ENCODE measurements around the gene NEAT1.

The NEAT1 gene

DNA sequence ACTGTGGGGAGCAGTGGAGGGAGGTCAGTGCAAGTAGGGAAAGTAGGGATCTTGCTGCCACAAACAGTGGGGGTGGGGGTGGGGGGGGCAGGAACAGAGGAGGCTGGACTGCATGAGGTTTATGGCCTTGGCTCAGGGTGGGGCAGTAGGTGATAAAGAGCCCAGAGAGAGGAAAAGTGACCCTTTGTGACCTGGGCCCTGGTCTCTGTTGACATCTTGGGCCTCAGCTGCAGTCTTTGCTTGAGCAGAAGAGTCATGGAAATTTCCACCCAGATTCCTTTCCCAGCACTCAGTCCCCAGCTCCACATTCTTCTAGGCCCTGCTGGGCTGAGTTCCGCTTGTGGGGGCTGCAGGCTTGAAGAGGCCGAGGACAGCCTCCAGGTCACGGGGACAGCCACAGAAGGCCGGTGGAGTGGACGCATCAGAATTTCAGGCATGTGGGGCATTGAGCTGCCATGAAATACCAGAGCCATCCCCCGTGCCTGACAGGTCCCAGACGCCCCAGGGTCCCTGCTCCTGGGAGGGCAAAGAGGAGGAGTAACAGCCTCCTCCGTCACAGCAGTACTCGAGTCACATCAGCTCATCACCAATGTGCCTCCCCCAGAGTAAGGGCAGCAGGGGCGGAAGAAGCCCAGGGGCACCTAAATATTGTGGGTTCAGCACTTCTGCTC lies 66.6 kb downstream of the NEAT1 start:
- TF ChIP-seq MYC (IDR thresholded peaks at IDR 0.05; ENCODE audit: low read depth, low read length): no peak
- TF ChIP-seq, protein P1, sequence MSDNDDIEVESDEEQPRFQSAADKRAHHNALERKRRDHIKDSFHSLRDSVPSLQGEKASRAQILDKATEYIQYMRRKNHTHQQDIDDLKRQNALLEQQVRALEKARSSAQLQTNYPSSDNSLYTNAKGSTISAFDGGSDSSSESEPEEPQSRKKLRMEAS (IDR thresholded peaks at IDR 0.05; ENCODE audit: low read depth, low read length): no peak
- TF ChIP-seq POLR2A (IDR thresholded peaks at IDR 0.05; ENCODE audit: extremely low read depth, insufficient read length): no peak
- TF ChIP-seq, protein P2, sequence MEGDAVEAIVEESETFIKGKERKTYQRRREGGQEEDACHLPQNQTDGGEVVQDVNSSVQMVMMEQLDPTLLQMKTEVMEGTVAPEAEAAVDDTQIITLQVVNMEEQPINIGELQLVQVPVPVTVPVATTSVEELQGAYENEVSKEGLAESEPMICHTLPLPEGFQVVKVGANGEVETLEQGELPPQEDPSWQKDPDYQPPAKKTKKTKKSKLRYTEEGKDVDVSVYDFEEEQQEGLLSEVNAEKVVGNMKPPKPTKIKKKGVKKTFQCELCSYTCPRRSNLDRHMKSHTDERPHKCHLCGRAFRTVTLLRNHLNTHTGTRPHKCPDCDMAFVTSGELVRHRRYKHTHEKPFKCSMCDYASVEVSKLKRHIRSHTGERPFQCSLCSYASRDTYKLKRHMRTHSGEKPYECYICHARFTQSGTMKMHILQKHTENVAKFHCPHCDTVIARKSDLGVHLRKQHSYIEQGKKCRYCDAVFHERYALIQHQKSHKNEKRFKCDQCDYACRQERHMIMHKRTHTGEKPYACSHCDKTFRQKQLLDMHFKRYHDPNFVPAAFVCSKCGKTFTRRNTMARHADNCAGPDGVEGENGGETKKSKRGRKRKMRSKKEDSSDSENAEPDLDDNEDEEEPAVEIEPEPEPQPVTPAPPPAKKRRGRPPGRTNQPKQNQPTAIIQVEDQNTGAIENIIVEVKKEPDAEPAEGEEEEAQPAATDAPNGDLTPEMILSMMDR (IDR thresholded peaks at IDR 0.05; ENCODE audit: low read depth, low read length): no peak
- H3K4me3 ChIP-seq (ENCODE audit: low read depth, low read length): no peak overlapping the region

DNA sequence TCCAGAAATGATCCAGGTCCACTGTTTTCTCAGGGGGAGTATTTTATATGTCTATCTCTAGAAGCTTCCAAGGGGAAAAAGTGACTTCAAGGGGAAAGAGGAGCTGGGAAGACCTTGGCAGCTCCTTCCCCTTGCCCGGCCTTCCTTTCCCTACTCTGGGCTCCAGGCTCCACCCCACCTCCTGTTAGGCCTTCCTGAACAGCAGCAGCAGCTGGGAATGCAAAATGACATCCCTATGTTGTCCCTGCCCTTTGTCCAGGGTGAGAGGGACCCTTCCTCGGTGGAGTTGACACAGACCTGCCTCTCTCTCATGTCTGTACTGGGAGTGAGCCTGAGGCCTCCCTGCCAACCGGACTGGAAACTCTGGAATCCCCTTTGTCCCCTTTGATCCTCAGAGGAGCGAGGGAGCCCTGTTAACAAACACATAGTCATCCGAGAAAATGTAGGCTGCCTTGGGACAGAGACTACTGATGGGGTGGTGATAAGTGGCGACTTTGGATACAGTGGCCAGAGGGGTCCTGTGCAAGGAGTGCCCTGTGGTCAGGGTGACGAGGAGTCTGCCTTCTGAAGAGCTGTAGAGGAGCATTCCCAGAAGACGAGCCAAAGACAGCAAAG lies 67.2 kb downstream of the NEAT1 start:
- no peak overlapping the region for H3K4me3 ChIP-seq (ENCODE audit: low read depth, low read length)
- TF ChIP-seq MYC (IDR thresholded peaks at IDR 0.05; ENCODE audit: low read depth, low read length) (no peak), POLR2A (IDR thresholded peaks at IDR 0.05; ENCODE audit: extremely low read depth, insufficient read length) (no peak)
- TF ChIP-seq, protein P2 (IDR thresholded peaks at IDR 0.05; ENCODE audit: low read depth, low read length): no peak
- TF ChIP-seq, protein P1 (IDR thresholded peaks at IDR 0.05; ENCODE audit: low read depth, low read length): no peak
- DNase-seq (ENCODE audit: low read depth): no peak

More for the DNA sequence above, 66.6 kb downstream of the NEAT1 start:
- no peak for DNase-seq (ENCODE audit: low read depth)

DNA sequence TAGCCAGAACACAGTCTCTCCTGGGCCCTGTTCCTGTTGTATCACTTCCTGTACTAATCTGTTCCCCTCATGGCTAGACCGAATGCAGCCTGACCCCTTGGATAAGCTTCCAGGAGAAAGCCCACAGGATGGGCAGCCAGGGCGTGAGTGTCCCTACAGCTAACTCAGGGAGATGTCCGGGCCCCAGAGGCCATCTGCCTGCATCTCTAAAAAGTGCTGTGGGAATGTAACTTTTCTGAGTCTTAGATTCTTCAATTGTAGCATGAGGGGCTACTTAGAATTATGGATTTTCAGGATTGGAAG lies 68.5 kb downstream of the NEAT1 start:
- TF ChIP-seq, protein P2 (IDR thresholded peaks at IDR 0.05; ENCODE audit: low read depth, low read length): no peak
- TF ChIP-seq POLR2A (IDR thresholded peaks at IDR 0.05; ENCODE audit: extremely low read depth, insufficient read length): no peak
- TF ChIP-seq, protein P1 (IDR thresholded peaks at IDR 0.05; ENCODE audit: low read depth, low read length): no peak
- TF ChIP-seq MYC (IDR thresholded peaks at IDR 0.05; ENCODE audit: low read depth, low read length): no peak
- no peak for DNase-seq (ENCODE audit: low read depth)
- H3K4me3 ChIP-seq (ENCODE audit: low read depth, low read length): peak overlapping the region; percentile 8

DNA sequence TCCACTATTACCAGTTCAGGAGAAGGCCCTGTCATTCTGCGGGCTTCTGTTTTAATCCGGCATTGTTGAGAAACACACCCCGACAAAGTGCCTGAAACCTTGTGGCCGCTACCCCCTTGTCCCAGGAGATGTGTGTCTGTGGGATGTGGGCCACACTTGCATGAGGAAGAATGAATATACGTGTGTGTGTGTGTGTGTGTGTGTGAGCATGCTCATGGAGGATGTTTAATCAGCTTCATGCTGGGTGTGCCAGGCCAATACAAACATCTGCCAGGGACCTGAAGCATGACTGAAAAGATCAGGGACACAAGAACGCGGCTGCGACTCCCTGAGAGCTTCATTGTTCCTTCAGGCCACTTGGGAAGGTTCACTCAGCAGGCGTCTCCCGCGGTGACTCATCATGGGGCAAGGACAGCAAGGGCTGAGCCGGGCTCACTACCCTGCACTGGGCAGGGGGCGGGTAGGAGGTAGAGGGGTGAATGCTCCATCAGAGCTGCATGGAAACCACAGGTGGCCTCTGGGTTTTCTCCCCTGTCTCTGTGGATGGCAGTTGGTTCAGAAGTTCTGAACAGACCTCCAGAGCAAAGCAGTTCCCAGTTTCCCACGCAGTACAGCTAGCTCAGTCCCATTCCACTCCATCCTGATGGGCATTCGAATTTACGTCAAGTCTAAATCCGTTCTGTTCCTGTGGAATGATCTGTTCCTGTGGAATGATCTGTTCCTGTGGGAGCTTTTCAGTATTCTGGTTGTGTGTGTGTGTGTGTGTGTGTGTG lies 69.2 kb downstream of the NEAT1 start:
- peak; percentile 96 for DNase-seq (ENCODE audit: low read depth)
- TF ChIP-seq, protein P2 (IDR thresholded peaks at IDR 0.05; ENCODE audit: low read depth, low read length): no peak
- TF ChIP-seq MYC (IDR thresholded peaks at IDR 0.05; ENCODE audit: low read depth, low read length) (peak; percentile 44; the same call in 1 of the 2 replicates), POLR2A (IDR thresholded peaks at IDR 0.05; ENCODE audit: extremely low read depth, insufficient read length) (no peak)
- TF ChIP-seq, protein P1 (IDR thresholded peaks at IDR 0.05; ENCODE audit: low read depth, low read length): peak; percentile 50
- peak overlapping the region; percentile 8 for H3K4me3 ChIP-seq (ENCODE audit: low read depth, low read length)

DNA sequence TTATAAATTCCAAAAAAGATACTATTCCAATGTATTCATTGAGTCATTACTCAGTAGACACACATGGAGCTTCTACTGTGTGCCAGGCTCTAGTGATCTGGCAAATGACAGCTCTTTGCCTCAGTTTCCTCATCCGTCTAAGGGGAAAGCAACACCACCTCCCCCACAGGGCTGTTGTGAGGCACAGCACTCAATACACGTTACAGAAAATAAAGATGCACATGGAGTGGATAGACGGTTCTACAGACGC lies 69.7 kb downstream of the NEAT1 start:
- H3K4me3 ChIP-seq (ENCODE audit: low read depth, low read length): no peak overlapping the region
- TF ChIP-seq MYC (IDR thresholded peaks at IDR 0.05; ENCODE audit: low read depth, low read length) (peak; percentile 13; the same call in 1 of the 2 replicates), POLR2A (IDR thresholded peaks at IDR 0.05; ENCODE audit: extremely low read depth, insufficient read length) (no peak)
- TF ChIP-seq, protein P2 (IDR thresholded peaks at IDR 0.05; ENCODE audit: low read depth, low read length): no peak
- TF ChIP-seq, protein P1 (IDR thresholded peaks at IDR 0.05; ENCODE audit: low read depth, low read length): no peak
- peak; percentile 18 for DNase-seq (ENCODE audit: low read depth)

Data from NB4 (cell line).